RWPE2 (cell line): ENCODE data around the gene TBX10.
"Not testable (repeated sequence)": the region's sequence is repeated elsewhere in the genome, so short reads cannot be mapped to it uniquely, and the experiment has no call there.

ENCODE experiments used
- ATAC-seq: fragments of 200-7000 bp; cut with Tn5 transposase; 3 replicates; pipeline ENCODE4 v1.9.1; 2021; ENCODE audit warnings: low read depth
- DNase-seq: peaks from one replicate; pipeline ENCODE4 v3.0.0-alpha.2; 2020; ENCODE audit warnings: low spot score
- H3K27ac ChIP-seq: fragments of 450-650 bp; 2 replicates; pipeline ENCODE4 v1.5.1; 2017; ENCODE audit warnings: mild to moderate bottlenecking; ENCODE audit not compliant: poor library complexity, severe bottlenecking
- H3K27me3 ChIP-seq: fragments of 250-450 bp; sonication (Bioruptor Pico); 2 replicates; pipeline ENCODE4 v1.5.1; 2021; ENCODE audit warnings: mild to moderate bottlenecking, moderate library complexity; ENCODE audit not compliant: insufficient read depth, poor library complexity, severe bottlenecking
- H3K36me3 ChIP-seq: fragments of 250-450 bp; sonication (Bioruptor Pico); 2 replicates; pipeline ENCODE4 v1.5.1; 2020; ENCODE audit warnings: low read depth, mild to moderate bottlenecking, moderate library complexity
- H3K4me1 ChIP-seq: fragments of 250-450 bp; sonication (Bioruptor Pico); 2 replicates; pipeline ENCODE4 v1.5.1; 2021; ENCODE audit warnings: mild to moderate bottlenecking, moderate library complexity; ENCODE audit not compliant: insufficient read depth, poor library complexity, severe bottlenecking
- H3K4me3 ChIP-seq: fragments of 250-450 bp; sonication (Bioruptor Pico); 2 replicates; pipeline ENCODE4 v1.5.1; 2021; ENCODE audit warnings: mild to moderate bottlenecking, moderate library complexity; ENCODE audit not compliant: severe bottlenecking
- H3K9me3 ChIP-seq: fragments of 250-450 bp; sonication (Bioruptor Pico); 2 replicates; pipeline ENCODE4 v1.5.1; 2021; ENCODE audit warnings: mild to moderate bottlenecking, moderate library complexity; ENCODE audit not compliant: severe bottlenecking
- CTCF ChIP-seq: fragments of 450-650 bp; IDR thresholded peaks from one replicate; pipeline ENCODE4 v1.5.1; 2017; ENCODE audit warnings: mild to moderate bottlenecking, moderate library complexity; ENCODE audit not compliant: poor library complexity, severe bottlenecking

TBX10 gene

GRCh38 chr11:67664213-67664585 lies 24.6 kb upstream of the TBX10 start:
- Histone ChIP-seq H3K4me3 (no peak overlapping the region), H3K27me3 (no peaks in the 10 kb centered on the region), H3K4me1 (no peaks in the 10 kb centered on the region), H3K27ac (no peak overlapping the region), H3K36me3 (no peaks in the 10 kb centered on the region), H3K9me3 (no peaks in the 10 kb centered on the region)
- no peak for TF ChIP-seq CTCF
- ATAC-seq (no peak), DNase-seq (no peak)

- no peak for TF ChIP-seq CTCF
- no peak for ATAC-seq
- Histone ChIP-seq H3K4me3 (no peak overlapping the region), H3K27ac (no peak overlapping the region), H3K36me3 (no peaks in the 10 kb centered on the region), H3K4me1 (no peaks in the 10 kb centered on the region), H3K27me3 (no peaks in the 10 kb centered on the region), H3K9me3 (no peaks in the 10 kb centered on the region)
- DNase-seq: no peak
These were observed 24.1 kb upstream of the TBX10 start for GRCh38 chr11:67663532-67664212.

- no peaks in the 10 kb centered on the region for H3K9me3 ChIP-seq
- ATAC-seq: no peak
- H3K27ac ChIP-seq: no peak overlapping the region
- no peaks in the 10 kb centered on the region for H3K36me3 ChIP-seq
- H3K27me3 ChIP-seq: no peaks in the 10 kb centered on the region
- DNase-seq: no peak
- H3K4me3 ChIP-seq: no peak overlapping the region
- no peaks in the 10 kb centered on the region for H3K4me1 ChIP-seq
- no peak for TF ChIP-seq CTCF
These were observed 23.4 kb upstream of the TBX10 start for GRCh38 chr11:67662835-67663531.

- Histone ChIP-seq H3K27ac (no peak overlapping the region), H3K36me3 (no peaks in the 10 kb centered on the region), H3K27me3 (no peaks in the 10 kb centered on the region), H3K9me3 (no peaks in the 10 kb centered on the region), H3K4me1 (no peaks in the 10 kb centered on the region), H3K4me3 (no peak overlapping the region)
- no peak for TF ChIP-seq CTCF
- ATAC-seq: no peak
- DNase-seq: no peak
These were observed 22.7 kb upstream of the TBX10 start for GRCh38 chr11:67662142-67662834.

- H3K4me1 ChIP-seq, H3K9me3 ChIP-seq, H3K27me3 ChIP-seq, H3K4me3 ChIP-seq, H3K27ac ChIP-seq, ATAC-seq, H3K36me3 ChIP-seq, DNase-seq: not testable (repeated sequence)
These were observed 21.2 kb upstream of the TBX10 start for GRCh38 chr11:67660752-67661151.
